Right forelimb (tissue), 1 donor: Measurements from ENCODE around the gene INTS1.
"Not testable (repeated sequence)": the region's sequence is repeated elsewhere in the genome, so short reads cannot be mapped to it uniquely, and the experiment has no call there.

Experiments
- DNase-seq: peaks from one replicate; pipeline ENCODE4 v3.0.0-alpha.2; 2018

The INTS1 gene

GRCh38 chr7:1529383-1530116 is 25.4 kb upstream of the INTS1 start:
- DNase-seq, result no peak

DNA sequence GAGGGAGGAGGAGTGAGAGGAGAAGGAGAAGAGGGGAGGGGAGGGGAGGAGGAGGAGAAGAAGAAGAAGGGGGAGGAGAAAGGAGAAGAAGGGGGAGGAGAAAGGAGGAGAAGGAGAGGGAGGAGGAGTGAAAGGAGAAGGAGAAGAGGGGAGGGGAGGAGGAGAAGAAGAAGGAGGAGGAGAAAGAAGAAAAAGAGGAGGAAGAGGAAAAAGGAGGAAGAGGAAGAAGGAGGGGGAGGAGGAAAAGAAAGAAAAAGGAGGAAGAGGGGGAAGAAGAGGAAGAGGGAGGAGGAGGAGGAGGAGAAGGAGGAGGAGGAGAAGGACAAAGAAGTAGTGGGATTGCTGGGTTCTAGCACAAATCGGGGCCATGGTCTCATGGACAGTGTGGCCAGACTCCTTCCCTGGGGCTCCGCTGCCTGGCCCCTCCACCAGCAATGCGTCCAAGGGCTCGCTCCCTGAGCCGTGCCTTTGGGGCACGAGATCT is 22.1 kb upstream of the INTS1 start:
- DNase-seq, result no peak

DNA sequence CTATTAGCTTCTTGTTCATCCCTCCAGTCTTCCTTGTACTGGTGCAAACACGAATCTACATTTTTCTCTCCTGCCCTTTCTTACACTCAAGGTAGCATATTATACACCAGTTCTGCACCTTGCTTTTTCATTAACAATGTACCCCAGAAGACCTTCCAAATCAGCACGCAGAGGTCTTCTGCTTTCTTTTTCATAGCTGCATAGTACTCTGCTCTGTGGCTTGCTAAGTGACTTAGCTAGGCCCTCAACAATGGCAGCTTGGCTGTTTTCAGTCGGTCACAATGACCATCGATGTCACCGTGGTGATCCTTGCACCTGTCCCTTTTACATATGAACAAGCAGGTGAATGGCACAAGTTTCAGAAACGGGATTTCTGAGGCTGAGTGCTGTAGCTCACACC is 21.2 kb upstream of the INTS1 start:
- no peak for DNase-seq

DNA sequence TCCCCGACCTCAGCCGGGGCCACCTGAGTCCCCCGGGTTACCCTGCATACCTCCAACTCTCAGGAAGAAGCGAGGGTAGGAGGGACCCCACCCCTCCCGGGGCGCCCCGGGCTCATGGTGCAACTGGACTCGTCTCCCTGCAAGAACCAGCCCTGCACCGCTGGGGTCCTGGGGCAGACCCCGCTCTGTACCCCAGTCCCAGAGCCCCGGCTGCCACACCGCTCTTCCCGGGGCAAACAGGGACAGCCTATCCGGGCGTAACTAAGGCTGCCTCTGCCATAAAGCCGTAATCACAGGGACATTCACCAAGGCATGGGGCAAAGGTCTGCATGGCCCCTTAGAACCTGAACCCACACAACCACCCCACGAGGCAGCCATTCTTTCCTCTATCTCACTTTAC is 19.7 kb upstream of the INTS1 start:
- DNase-seq, result no peak

DNA sequence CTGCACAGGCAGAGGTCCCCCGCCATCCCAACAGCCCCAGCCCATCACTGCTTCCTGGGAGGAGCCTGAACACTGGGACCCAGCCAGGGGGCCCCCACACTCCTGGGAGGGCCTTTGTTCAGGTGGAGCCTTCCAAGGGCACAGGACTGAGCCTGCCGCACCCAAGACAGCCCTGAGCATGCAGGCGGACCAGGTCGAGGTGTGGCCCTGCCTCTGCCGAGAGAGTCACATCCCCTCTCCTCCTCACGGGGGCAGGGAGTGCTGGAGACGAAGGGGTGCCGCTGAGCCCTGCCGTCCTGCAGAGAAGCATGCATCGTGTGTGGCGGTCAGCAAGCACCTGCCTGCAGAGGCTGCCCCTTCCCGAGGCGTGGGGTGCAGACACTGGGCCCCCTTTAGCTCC is 19.0 kb upstream of the INTS1 start:
- no peak for DNase-seq

GRCh38 chr7:1521456-1521855 is 17.3 kb upstream of the INTS1 start:
- no peak for DNase-seq

DNA sequence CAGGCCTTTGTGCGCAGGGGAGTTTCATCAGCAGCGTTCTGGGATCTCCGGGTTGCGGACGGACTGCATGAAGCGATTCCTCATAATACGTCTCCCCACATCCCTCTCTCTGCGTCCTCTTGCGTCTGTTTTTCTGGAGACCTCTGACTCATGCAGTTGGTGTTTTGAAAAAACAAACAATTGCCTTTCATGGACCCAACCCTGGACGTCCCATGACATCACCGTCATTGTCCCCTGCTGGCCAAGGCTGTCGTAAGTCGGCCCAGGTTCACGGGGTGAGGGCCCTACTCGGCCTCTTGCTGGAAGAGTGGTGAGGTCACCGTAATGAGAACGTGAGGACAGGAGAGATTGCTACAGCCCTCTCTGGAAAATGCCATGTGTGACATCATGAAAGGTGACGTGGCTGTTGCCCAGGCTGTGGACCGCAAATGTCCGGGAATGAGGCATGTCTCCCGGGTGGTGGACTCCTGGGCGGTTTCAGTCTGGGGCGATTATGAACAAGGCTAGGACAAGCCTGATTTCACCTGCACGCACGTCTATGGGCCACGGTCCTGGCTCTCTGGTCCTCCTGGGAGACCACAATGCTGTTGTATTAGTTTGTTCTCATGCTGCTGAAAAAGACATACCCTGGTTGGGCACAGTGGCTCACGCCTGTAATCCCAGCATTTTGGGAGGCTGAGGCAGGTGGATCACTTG is 16.5 kb upstream of the INTS1 start:
- no peak for DNase-seq

DNA sequence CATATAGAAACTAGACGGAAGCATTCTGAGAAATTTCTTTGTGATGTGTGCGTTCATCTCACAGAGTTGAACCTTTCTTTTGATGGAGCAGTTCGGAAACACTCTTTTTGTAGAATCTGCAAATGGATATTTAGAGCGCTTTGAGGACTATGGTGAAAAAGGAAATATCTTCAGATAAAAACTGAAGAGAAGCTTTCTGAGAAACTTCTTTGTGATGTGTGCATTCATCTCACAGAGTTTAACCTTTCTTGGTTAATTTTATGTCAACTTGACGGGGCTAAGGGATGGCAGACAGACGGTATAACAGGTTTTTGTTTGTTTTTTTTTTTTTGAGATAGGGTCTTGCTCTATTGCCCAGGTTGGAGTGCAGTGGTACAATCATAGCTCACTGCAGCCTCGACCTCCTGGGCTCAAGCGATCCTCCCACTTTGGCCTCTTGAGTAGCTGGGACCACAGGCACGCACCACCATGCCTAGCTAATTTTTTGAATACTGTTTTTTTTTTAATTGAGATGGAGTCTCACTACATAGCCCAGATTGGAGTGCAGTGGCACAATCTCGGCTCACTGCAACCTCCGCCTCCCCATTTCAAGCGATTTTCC is 15.2 kb upstream of the INTS1 start:
- not testable (repeated sequence) for DNase-seq

- DNase-seq, result no peak
These were observed 12.5 kb upstream of the INTS1 start for GRCh38 chr7:1516586-1517251.

DNA sequence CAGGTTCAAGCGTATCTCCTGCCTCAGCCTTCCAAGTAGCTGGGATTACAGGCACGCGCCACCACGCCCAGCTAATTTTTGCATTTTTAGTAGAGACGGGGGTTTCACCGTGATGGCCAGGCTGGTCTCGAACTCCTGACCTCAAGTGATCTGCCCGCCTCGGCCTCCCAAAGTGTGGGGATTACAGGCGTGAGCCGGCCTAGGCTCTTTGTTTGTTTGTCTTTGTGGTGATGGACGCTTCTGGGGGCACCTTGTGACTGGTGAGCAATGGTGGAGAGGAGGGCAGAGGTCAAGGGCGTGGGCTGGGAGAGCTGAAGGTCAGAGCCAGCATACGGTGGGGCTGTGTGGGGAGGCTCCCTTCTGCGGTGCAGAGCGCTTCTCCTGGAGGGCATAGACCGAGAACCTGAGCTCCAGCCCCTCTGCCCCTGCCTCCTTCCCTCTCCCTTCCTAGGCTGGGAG is 11.3 kb upstream of the INTS1 start:
- DNase-seq, result not testable (repeated sequence)

- DNase-seq, result no peak
These were observed 10.8 kb upstream of the INTS1 start for GRCh38 chr7:1514995-1515401.

DNA sequence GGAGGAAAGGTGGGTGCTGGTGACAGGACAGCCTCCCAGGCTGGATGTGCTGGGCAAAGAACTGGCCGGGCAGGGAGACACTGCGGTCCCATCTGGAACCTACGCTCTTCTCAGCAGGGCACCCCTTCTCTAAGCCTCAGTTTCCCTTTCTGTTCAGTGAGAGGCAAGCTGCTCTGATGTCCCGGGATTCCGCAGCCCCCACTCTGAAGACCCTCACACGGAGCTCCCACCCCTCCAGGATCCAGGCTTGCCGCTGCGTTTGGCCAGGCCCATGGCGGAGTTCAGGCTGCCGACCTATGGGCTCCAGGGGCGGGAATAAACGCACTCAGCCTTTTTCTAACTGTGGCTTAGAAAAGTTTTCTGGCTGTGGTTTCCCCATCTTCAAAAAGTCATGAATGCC is 10.2 kb upstream of the INTS1 start:
- DNase-seq, result no peak

DNA sequence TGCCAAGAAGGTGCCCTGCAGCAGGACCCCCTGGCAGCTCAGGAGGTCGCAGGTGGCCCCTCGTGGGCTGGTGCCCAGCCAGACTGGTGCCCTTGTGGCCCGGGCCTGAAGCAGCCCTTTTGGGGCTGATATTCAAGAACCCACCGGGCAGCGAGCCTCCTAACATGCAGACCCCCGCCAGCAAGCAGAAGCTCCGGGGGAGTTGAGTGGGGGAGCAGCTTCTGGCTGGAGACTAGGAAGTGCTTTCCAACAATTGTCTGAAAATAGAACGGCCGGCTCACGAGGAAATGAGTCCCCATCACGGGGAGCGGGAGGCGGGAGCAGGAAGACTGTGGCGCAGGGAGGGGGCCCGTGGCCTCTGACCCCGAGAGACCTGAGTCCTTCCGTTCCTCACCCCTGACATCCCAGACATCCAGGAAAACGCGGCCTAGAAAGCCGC is 9.5 kb upstream of the INTS1 start:
- DNase-seq, result no peak

- DNase-seq, result no peak
These were observed 8.8 kb upstream of the INTS1 start for GRCh38 chr7:1512781-1513656.

- no peak for DNase-seq
These were observed 7.5 kb upstream of the INTS1 start for GRCh38 chr7:1511444-1512422.

- DNase-seq, result no peak
These were observed 6.6 kb upstream of the INTS1 start for GRCh38 chr7:1510780-1511154.

GRCh38 chr7:1509226-1509625 is 5.0 kb upstream of the INTS1 start:
- DNase-seq, result no peak

DNA sequence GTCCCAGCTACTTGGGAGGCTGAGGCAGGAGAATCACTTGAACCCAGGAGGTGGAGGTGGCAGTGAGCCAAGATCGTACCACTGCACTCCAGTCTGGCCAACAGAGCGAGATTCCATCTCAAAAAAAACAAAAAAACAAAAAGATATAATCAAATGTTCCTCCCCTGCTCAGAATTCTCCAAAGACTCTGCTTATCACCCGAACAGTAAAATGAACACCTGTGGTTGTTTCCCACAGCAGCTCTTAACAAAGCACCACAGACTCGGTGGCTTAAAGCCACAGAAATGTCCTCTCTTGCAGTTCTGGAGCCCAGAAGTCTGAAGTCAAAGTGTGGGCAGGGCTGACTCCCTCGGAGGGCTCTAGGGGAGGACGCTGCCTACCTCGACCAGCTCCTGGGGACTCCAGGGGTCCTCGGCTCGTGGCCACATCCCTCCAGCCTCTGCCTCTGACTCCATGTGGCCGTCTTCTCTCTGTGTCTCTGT is 4.1 kb upstream of the INTS1 start:
- no peak for DNase-seq

GRCh38 chr7:1505731-1506550 is 1.8 kb upstream of the INTS1 start:
- DNase-seq, result no peak

DNA sequence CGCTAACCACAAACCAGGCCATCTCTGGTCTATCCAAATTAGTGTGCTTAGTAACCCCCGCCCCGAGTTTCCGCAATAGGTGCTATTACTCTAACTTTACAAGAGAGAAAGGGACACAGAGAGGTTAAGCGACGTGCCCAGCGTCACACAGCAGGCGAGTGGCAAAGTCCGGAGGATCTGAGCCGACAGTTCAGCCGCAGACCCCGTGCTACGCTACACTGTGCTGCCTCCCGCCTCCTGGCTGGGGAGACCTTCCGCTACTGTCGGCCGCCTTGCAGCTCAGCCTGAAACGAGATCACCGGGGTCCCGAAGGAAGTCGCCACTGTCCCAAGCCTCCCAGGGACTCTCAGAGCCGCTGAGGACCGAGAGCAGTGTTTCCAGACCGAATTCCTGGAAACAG is 799 bp downstream of the INTS1 start:
- no peak for DNase-seq
